ENCODE measurements around the gene HOXA3. TPM values are rescaled to one million over a fixed set of nuclear protein-coding genes. Genes with fewer than 3 reads are reported as not detected.

HOXA3 gene
- total RNA-seq, 4 donors from 2014 or later: 4.9 to 20.2 (median 13.2) TPM

GRCh38 chr7:27173511-27173955, 21.1 kb upstream of the HOXA3 start:
- intact Hi-C loops (cut with DNase I; ENCODE audit: low total_unique reads): no loop called here
- TF ChIP-seq CTCF (IDR thresholded peaks at IDR 0.05): no peak
- TF ChIP-seq POLR2A (IDR thresholded peaks at IDR 0.05): no peak
- DNase-seq (ENCODE audit: low spot score in 2 of 2): peak in 1 of 2 donors; percentile 89

GRCh38 chr7:27172823-27173510, 20.6 kb upstream of the HOXA3 start:
- H3K4me3 ChIP-seq (ENCODE audit: low read depth, poor library complexity, severe bottlenecking): peak overlapping the region; percentile 64
- peak in 1 of 2 donors; percentile 95 for DNase-seq (ENCODE audit: low spot score in 2 of 2)
- WGBS, 2 donors: 0 to 4% methylated on average over 37 to 54 of the region's 58 CpGs
- intact Hi-C loops (cut with DNase I; ENCODE audit: low total_unique reads): no loop called here
- TF ChIP-seq POLR2A (IDR thresholded peaks at IDR 0.05) (no peak), CTCF (IDR thresholded peaks at IDR 0.05) (no peak)

More at GRCh38 chr7:27173511-27173955, 21.1 kb upstream of the HOXA3 start:
- H3K4me3 ChIP-seq (ENCODE audit: low read depth, poor library complexity, severe bottlenecking): peak overlapping the region; percentile 64
- WGBS, 2 donors: 1% methylated on average over 42 of the region's 59 CpGs; no CpG with 5 or more reads in 1 of the 2 donors

GRCh38 chr7:27172315-27172774, 20.0 kb upstream of the HOXA3 start:
- peak overlapping the region; percentile 64 for H3K4me3 ChIP-seq (ENCODE audit: low read depth, poor library complexity, severe bottlenecking)
- TF ChIP-seq CTCF (IDR thresholded peaks at IDR 0.05) (no peak), POLR2A (IDR thresholded peaks at IDR 0.05) (no peak)
- intact Hi-C loops (cut with DNase I; ENCODE audit: low total_unique reads): no loop called here
- peak in 1 of 2 donors; percentile 88 for DNase-seq (ENCODE audit: low spot score in 2 of 2)
- 15 to 19% methylated on average over 10 of the region's 10 CpGs for WGBS, 2 donors

GRCh38 chr7:27171637-27172314, 19.4 kb upstream of the HOXA3 start:
- intact Hi-C loops (cut with DNase I; ENCODE audit: low total_unique reads): no loop called here
- peak overlapping the region; percentile 64 for H3K4me3 ChIP-seq (ENCODE audit: low read depth, poor library complexity, severe bottlenecking)
- 17 to 19% methylated on average over 30 of the region's 30 CpGs for WGBS, 2 donors
- peak in 1 of 2 donors; percentile 85 for DNase-seq (ENCODE audit: low spot score in 2 of 2)
- TF ChIP-seq CTCF (IDR thresholded peaks at IDR 0.05) (no peak), POLR2A (IDR thresholded peaks at IDR 0.05) (no peak)

GRCh38 chr7:27171325-27171636, 18.9 kb upstream of the HOXA3 start:
- no peak overlapping the region for H3K4me3 ChIP-seq (ENCODE audit: low read depth, poor library complexity, severe bottlenecking)
- TF ChIP-seq CTCF (IDR thresholded peaks at IDR 0.05): no peak
- TF ChIP-seq POLR2A (IDR thresholded peaks at IDR 0.05): no peak
- intact Hi-C loops (cut with DNase I; ENCODE audit: low total_unique reads): no loop called here
- WGBS, 2 donors: 14 to 16% methylated on average over 8 of the region's 8 CpGs
- DNase-seq (ENCODE audit: low spot score in 2 of 2): peak in 1 of 2 donors; percentile 88

Measured in lower leg skin (tissue), 4 donors.